Hair follicle dermal papilla cell (primary cell): ENCODE data around the gene IPO4. TPM values are rescaled to one million over a fixed set of nuclear protein-coding genes. Genes with fewer than 3 reads are reported as not detected.
A peak's percentile ranks its signal among the peaks of the same experiment; 100 is the strongest.

Source experiments
- small RNA-seq: library from RNA; depleted of rRNA; stranded (forward); fragments of <200 nt; gene quantifications from one replicate; pipeline ENCODE3, GENCODE V24; 2012
- total RNA-seq: library from RNA; depleted of rRNA; stranded (reverse); fragments of >200 nt; gene quantifications from 2 replicates; pipeline ENCODE4 v1.2.3, GENCODE V29; 2012

The IPO4 gene
- total RNA-seq, 1 donor = 55.2 TPM

DNA sequence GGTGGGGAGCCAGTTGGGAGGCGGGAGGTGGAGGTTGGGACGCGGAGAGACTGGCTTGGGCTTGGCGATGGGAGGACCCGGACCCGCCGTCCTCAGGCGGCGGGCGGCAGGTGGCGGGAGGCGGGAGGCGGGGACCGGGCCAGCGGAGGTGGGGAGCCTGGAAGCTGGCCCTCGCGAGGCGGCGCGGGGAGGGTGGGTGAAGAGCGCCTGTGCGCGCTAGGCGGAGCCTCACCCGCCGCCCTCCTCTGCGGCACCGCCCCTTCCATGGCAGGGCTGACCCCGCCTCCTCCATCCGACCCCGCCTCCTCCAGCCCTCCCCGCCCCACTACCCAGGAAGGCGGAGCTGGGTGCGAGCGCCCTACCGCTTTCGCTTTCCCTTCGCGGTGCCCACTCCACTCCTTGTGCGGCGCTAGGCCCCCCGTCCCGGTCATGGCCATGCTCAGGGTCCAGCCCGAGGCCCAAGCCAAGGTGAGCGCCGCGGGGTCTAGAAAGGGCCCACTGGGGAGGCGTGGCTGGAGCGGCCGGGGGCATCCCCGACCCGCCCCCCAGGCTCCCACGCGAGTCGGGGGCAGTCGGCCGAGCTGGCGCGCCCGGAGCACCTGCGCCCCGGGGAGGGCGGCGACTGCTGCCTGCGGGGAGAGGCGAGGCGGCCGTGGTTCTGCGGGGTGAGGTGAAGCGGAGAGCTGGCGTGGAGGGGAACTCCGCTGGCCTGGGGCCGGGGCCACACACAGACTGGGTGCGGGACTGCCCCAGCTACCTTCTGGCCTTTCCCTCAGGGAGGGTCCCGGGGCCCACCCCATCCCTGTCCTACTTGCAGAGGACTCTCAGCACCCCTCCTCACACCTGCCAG, 52.6 kb downstream of the IPO4 start, which contains the start of gene PSME1:
PSME1 (plus strand) TSS at position 361 of the 850 bp plus-strand sequence; CDS start at position 430, 69 bp downstream.

DNA sequence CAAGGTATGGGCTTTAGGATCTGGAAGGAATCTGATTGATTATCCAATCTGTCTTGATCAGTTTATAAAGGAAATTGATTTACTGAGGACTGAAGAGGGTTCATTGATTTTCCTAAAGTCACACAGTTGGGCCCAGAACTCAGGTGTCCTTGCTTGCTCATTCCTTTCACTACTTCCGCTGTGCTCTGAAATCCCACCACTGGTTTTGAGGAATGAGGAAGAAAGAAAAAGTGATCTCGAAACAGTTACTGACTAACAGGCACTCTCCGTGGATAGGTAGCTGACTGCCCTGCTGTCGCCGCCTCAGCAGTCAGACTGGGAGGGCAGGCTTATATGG, 58.3 kb downstream of the IPO4 start, which contains the start of gene FITM1:
FITM1 (plus strand) TSS at position 280 of the 337 bp plus-strand sequence. CDS start 905 bp downstream, outside the sequence.

Small RNA genes lying within 50 kb of the gene (small RNA-seq; reads per million reads assigned to genes)
- not detected for gene AL136295.4
- gene CHMP4A = not detected
- not detected for gene IPO4
- gene IRF9 = not detected
- gene MDP1 = 1.2 reads per million, percentile 23 among the genes with 10 or more reads in this experiment
- gene RNA5SP383 = not detected

Other genes starting within 250 kb of the IPO4 start
- 30.2 and 31.8 TPM in 2 replicates for gene DHRS4, start 235.0 kb downstream of the IPO4 start, total RNA-seq
- 6.8 and 8.4 TPM in 2 replicates for gene DHRS4L2, start 199.9 kb downstream of the IPO4 start, total RNA-seq
- gene CARMIL3, start 136.8 kb downstream of the IPO4 start, total RNA-seq = under 0.01 TPM in 1 of 2 replicates, not detected in the other
- not detected in 2 replicates for gene CPNE6, start 117.3 kb downstream of the IPO4 start, total RNA-seq
- 33.0 and 33.9 TPM in 2 replicates for gene PCK2, start 94.5 kb downstream of the IPO4 start, total RNA-seq
- 63.8 and 79.8 TPM in 2 replicates for gene DCAF11, start 74.0 kb downstream of the IPO4 start, total RNA-seq
- 0.97 and 1.8 TPM in 2 replicates for gene NRL, start 73.9 kb downstream of the IPO4 start, total RNA-seq
- gene FITM1, start 58.2 kb downstream of the IPO4 start, total RNA-seq = not detected in 2 replicates
- gene PSME1, start 52.6 kb downstream of the IPO4 start, total RNA-seq = 114 and 128 TPM in 2 replicates
- 5.8 and 8.3 TPM in 2 replicates for gene EMC9, start 47.2 kb downstream of the IPO4 start, total RNA-seq
- 59.1 and 63.8 TPM in 2 replicates for gene PSME2, start 42.2 kb downstream of the IPO4 start, total RNA-seq
- gene RNF31, start 41.3 kb downstream of the IPO4 start, total RNA-seq = 53.4 and 53.8 TPM in 2 replicates
- gene IRF9, start 27.6 kb downstream of the IPO4 start, total RNA-seq = 136 and 154 TPM in 2 replicates
- gene REC8, start 16.7 kb downstream of the IPO4 start, total RNA-seq = 3.5 and 7.5 TPM in 2 replicates
- gene TM9SF1, start 6.6 kb upstream of the IPO4 start, total RNA-seq = 76.5 and 83.1 TPM in 2 replicates
- 0.24 TPM in 1 of 2 replicates, not detected in the other for gene TSSK4, start 16.9 kb upstream of the IPO4 start, total RNA-seq
- 19.1 and 25.4 TPM in 2 replicates for gene CHMP4A, start 24.7 kb upstream of the IPO4 start, total RNA-seq
- 13.1 and 15.1 TPM in 2 replicates for gene MDP1, start 27.2 kb upstream of the IPO4 start, total RNA-seq
- 48.7 and 73.2 TPM in 2 replicates for gene NEDD8, start 43.6 kb upstream of the IPO4 start, total RNA-seq
- 67.0 and 74.5 TPM in 2 replicates for gene GMPR2, start 44.1 kb upstream of the IPO4 start, total RNA-seq
- gene TINF2, start 53.8 kb upstream of the IPO4 start, total RNA-seq = 68.9 and 75.8 TPM in 2 replicates
- gene TGM1, start 74.4 kb upstream of the IPO4 start, total RNA-seq = 1.1 and 3.1 TPM in 2 replicates
- 26.1 and 28.4 TPM in 2 replicates for gene RABGGTA, start 82.8 kb upstream of the IPO4 start, total RNA-seq
- gene DHRS1, start 111.0 kb upstream of the IPO4 start, total RNA-seq = 20.9 and 22.6 TPM in 2 replicates
- 18.5 and 21.7 TPM in 2 replicates for gene NOP9, start 111.0 kb upstream of the IPO4 start, total RNA-seq
- 3.2 and 3.6 TPM in 2 replicates for gene CIDEB, start 119.2 kb upstream of the IPO4 start, total RNA-seq
- 6.7 and 7.5 TPM in 2 replicates for gene LTB4R2, start 121.3 kb upstream of the IPO4 start, total RNA-seq
- 1.3 and 2.6 TPM in 2 replicates for gene LTB4R, start 122.7 kb upstream of the IPO4 start, total RNA-seq
- 24.2 and 35.5 TPM in 2 replicates for gene ADCY4, start 146.3 kb upstream of the IPO4 start, total RNA-seq
- 29.0 and 35.1 TPM in 2 replicates for gene RIPK3, start 151.2 kb upstream of the IPO4 start, total RNA-seq
- 285 and 343 TPM in 2 replicates for gene NFATC4, start 179.4 kb upstream of the IPO4 start, total RNA-seq
- 26.5 and 28.4 TPM in 2 replicates for gene NYNRIN, start 210.2 kb upstream of the IPO4 start, total RNA-seq
- 0.97 and 4.4 TPM in 2 replicates for gene CBLN3, start 240.9 kb upstream of the IPO4 start, total RNA-seq
- 68.6 and 81.6 TPM in 2 replicates for gene KHNYN, start 241.1 kb upstream of the IPO4 start, total RNA-seq